CD4-positive, alpha-beta T cell treated with Interleukin-6 for 4 hours (primary cell): ENCODE measurements around the gene HIVEP2.

Source experiments
- DNase-seq: peaks from one replicate; pipeline ENCODE4 v3.0.0-alpha.2; 2020; ENCODE audit warnings: mixed read lengths

HIVEP2 gene

GRCh38 chr6:142914937-142915697 lies 29.9 kb downstream of the HIVEP2 start:
- DNase-seq, result no peak

- DNase-seq, result no peak
These were observed 30.6 kb downstream of the HIVEP2 start for GRCh38 chr6:142914369-142914768.

DNA sequence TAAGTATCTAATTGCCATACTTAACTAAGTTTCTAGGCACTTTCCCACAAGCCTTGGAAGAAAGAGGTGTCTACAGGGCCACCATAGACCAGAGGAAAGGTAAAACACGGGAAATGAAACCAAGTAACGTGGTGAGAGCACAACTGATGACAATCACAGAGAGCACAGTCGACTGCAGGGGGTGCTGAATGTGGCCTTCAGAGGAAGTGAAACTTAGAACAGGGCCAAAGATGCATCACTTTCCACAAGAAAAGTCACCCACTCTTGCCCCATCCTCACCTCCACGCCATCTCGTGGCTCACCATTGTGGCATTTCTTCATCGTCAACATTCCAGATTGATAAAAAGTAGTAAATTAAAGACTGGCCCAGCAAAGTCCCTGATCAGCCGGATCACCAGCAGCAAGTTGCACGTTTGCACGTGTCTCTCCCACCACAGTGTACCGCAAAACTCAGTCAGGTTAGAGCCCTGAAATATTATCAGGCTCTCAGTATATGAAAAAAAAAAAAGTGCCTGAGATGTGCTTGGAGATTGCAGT lies 31.4 kb downstream of the HIVEP2 start:
- peak; percentile 77 for DNase-seq

- no peak for DNase-seq
These were observed 31.9 kb downstream of the HIVEP2 start for GRCh38 chr6:142913036-142913510.

GRCh38 chr6:142912125-142912524 lies 32.9 kb downstream of the HIVEP2 start:
- no peak for DNase-seq

DNA sequence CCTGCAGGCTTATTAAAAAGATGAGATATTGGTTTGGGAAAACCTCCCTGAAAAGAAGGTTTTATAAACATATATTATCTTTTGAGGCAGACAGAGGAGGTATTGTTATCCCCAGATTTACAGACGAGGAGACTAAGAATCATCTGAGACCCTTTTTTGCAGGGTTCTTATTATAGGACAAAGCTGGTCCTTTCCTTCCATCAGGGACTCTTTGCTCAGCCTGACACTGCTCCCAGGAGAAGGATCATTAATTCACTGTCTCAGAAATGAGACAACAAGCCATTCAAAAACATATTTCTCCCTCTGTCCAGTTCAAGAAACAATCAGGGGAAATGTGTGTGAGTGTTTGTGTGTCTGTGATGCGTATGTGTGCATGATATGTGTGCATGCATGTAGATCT lies 33.5 kb downstream of the HIVEP2 start:
- no peak for DNase-seq

DNA sequence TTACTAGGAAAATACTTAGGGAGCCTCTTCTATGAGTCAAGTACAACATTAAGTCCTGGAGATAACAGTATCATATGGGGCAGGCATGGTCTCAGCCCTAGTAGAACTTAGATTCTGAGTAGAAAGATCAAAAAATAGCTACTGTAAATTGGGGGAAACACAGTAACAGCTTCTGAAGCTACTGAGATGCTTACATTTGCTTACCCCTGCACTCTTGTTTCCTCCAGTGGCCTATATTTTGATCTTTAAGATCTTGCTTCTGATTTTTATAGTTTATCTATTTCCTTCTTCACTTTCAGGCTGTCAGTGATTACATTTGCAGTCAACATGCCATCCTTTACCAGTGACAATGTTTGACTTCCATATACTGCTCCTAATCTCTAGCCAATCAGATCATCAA lies 35.3 kb downstream of the HIVEP2 start:
- no peak for DNase-seq

DNA sequence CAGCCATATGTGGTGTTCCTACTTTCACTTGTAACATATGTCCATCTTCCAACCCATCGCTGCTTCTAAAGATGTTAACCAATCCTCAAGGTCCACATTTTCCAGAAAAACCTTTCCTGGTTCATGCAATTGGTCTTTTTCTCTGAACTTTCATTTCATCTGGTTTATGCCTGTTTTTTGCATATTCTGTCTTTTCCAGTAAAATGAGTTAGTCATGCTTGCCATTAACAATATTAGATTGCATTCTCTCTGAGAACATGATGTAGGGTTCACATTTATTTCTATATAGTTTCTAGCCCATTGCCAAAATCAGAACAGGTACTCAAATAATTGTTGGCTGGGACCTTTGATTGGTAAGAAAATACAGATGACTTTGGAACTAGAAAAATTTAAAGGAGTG lies 36.7 kb downstream of the HIVEP2 start:
- no peak for DNase-seq

DNA sequence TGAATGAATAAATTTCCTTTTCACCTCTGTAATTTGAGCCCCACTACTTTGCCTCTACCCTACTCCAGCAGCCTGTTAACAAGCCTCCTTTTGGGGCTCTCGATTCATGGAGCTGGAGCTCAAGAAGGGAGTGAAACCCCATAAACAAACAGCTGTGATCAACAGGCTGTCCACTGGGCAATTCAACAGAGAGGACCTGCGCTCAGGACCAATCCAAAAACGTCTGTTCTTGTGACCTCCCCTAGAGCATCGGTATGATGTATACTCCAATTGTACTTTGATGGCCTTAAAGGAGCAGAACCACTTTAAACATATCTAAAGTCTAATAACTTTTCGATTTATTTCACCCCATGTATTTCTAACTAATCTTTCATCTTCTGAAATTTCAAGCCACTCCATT lies 37.4 kb downstream of the HIVEP2 start:
- no peak for DNase-seq

- peak; percentile 43 for DNase-seq
These were observed 38.0 kb downstream of the HIVEP2 start for GRCh38 chr6:142906945-142907470.

- peak; percentile 37 for DNase-seq
These were observed 41.2 kb downstream of the HIVEP2 start for GRCh38 chr6:142903812-142904211.

GRCh38 chr6:142902636-142903053 lies 42.3 kb downstream of the HIVEP2 start:
- peak; percentile 80 for DNase-seq

DNA sequence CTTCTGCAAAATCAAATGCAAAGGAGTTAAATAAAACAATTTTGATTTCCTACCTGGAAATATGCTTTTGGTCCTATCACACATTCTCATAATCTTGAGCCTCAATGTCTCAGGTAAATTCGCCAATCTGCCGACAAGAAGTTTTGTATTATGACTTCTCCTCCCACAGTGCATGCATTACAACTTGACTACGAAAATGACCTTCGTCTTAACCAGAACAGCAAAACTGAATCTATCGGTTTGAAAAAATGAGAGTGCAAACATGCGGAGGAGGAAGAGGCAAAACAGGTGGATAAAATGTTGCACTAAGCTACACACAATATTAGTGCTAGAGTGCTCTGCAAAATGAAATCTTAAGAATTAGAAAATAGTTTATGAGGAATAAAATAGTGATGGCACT lies 43.4 kb downstream of the HIVEP2 start:
- no peak for DNase-seq

GRCh38 chr6:142900227-142900971 lies 44.6 kb downstream of the HIVEP2 start:
- peak; percentile 49 for DNase-seq

DNA sequence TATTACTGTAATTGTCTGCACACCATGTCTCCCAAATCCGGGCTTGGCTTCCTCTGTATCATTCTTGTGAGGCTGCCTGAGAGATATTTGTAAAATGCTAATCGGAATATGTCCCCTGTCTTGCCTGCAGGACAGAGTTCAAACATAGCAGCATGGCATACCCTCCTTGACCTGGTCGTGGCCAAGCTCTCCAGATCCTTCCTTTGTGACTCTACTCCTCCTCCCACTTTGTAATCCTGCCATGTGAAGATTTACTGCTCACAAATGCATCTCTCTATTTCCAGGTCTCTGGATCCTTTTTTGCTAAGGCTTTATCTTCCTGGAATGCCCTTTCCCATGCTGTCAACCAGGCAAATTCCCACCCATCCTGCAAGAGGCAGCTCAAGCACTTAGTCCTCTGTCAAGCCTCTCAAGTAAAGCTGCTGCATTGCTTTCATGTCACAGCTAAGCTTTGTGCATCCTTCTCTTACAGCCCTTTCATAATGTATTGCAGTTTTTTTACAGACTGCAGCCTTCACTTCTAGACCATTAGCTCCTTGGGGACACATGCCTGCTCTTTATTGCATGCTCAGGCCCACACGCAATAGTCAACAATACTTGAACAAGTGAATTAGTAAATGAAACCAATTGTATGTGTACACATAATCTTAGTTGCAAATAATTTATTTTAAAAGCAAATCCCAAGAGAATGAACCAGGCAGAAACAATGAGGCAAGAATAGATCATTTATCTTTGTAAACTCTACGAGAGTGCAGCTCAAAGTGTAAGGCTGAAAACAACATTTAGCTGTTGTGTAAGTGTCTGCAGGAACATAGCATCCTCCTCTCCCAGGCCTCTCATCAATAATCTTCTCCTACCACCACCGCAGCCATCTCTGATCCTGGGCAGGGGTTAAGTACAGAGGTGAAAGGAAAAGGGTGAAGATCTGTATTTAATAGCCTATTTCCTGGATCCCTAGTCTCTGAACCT lies 45.8 kb downstream of the HIVEP2 start:
- DNase-seq, result no peak

GRCh38 chr6:142897659-142898058 lies 47.3 kb downstream of the HIVEP2 start:
- no peak for DNase-seq

DNA sequence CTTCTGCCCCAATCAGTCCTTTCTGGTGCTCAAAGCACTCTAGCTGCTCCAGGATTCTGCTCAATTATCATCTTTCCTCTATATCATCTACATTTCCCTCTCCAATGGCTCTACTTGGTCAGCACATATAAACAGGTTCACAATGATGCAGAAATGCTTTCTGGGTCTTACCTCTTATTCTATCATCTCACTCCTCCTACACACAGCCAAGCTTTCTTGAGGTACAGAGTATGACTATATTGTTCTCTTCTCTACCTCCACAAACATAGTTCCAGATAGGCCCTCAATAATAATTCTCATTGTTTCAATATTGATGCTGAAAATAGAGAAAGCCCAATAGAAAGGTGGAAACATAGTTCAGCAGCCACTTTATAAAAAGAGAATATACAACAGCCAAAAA lies 48.2 kb downstream of the HIVEP2 start:
- no peak for DNase-seq

GRCh38 chr6:142893088-142893487 lies 51.9 kb downstream of the HIVEP2 start:
- no peak for DNase-seq

- no peak for DNase-seq
These were observed 52.5 kb downstream of the HIVEP2 start for GRCh38 chr6:142892254-142893021.

GRCh38 chr6:142891454-142891853 lies 53.5 kb downstream of the HIVEP2 start:
- no peak for DNase-seq

GRCh38 chr6:142888456-142888855 lies 56.5 kb downstream of the HIVEP2 start:
- DNase-seq, result no peak

DNA sequence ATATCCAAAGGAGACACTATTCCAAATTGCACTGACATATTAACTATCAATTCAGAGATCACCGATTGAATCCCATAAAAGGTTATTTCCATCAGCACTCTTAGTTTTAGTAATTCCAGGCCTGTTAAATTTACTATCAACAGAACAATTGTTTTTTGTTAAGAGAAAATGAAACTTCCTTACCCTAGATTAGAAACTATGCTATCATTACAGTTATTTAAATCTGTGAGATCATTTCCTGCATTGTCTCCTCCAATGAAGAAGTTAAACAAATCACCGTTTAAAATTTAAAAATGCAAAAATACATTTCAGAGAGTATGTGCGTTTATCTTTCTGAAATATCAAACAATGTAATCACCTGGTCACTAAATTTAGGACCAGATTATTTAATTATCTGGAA lies 57.5 kb downstream of the HIVEP2 start:
- DNase-seq, result no peak
